H9 (cell line): ENCODE measurements around the gene RASA3. TPM values are rescaled to one million over a fixed set of nuclear protein-coding genes. Genes with fewer than 3 reads are reported as not detected.

ENCODE experiments used
- DNase-seq: peaks from one replicate; pipeline ENCODE4 v3.0.0-alpha.2; 2017
- H2AFZ ChIP-seq: one replicate; pipeline ENCODE4 v1.6.1; 2013; ENCODE audit warnings: mild to moderate bottlenecking, low read length, control low read depth, moderate library complexity
- H2AK5ac ChIP-seq: 2 replicates; pipeline ENCODE4 v1.6.1; 2013; ENCODE audit warnings: low read length, control low read depth, mixed read lengths; ENCODE audit not compliant: insufficient read length
- H2BK120ac ChIP-seq: one replicate; pipeline ENCODE4 v1.6.1; 2013; ENCODE audit warnings: low read depth, mild to moderate bottlenecking, low read length, control low read depth, inconsistent platforms; ENCODE audit not compliant: poor library complexity, severe bottlenecking
- H2BK12ac ChIP-seq: 2 replicates; pipeline ENCODE4 v1.6.1; 2013; ENCODE audit warnings: low read length, control low read depth, mixed read lengths, low read depth; ENCODE audit not compliant: insufficient read length
- H2BK15ac ChIP-seq: 2 replicates; pipeline ENCODE4 v1.6.1; 2013; ENCODE audit warnings: low read depth, low read length, control low read depth
- H2BK20ac ChIP-seq: one replicate; pipeline ENCODE4 v1.6.1; 2013; ENCODE audit warnings: low read depth, mild to moderate bottlenecking, low read length, control low read depth, inconsistent platforms; ENCODE audit not compliant: poor library complexity, severe bottlenecking
- H2BK5ac ChIP-seq: 2 replicates; pipeline ENCODE4 v1.6.1; 2013; ENCODE audit warnings: low read length, control low read depth, mixed read lengths; ENCODE audit not compliant: insufficient read length
- H3K14ac ChIP-seq: 2 replicates; pipeline ENCODE4 v1.6.1; 2013; ENCODE audit warnings: low read length, control low read depth; ENCODE audit not compliant: insufficient read depth
- H3K18ac ChIP-seq: 2 replicates; pipeline ENCODE4 v1.6.1; 2013; ENCODE audit warnings: low read depth, mild to moderate bottlenecking, mixed read lengths, low read length, control low read depth; ENCODE audit not compliant: insufficient read length
- H3K23ac ChIP-seq: 2 replicates; pipeline ENCODE4 v1.6.1; 2013; ENCODE audit warnings: low read length, control low read depth, mixed read lengths, low read depth; ENCODE audit not compliant: insufficient read length
- H3K23me2 ChIP-seq: 2 replicates; pipeline ENCODE4 v1.6.1; 2013; ENCODE audit warnings: low read depth, mild to moderate bottlenecking, mixed read lengths, low read length, control low read depth; ENCODE audit not compliant: insufficient read length, poor library complexity, severe bottlenecking
- H3K27ac ChIP-seq: 2 replicates; pipeline ENCODE4 v1.5.1; 2013; ENCODE audit warnings: low read length, control low read depth, mixed read lengths, low read depth; ENCODE audit not compliant: insufficient read length
- H3K27me3 ChIP-seq: 2 replicates; pipeline ENCODE4 v1.6.1; 2013; ENCODE audit warnings: low read length, control low read depth, inconsistent platforms; ENCODE audit not compliant: insufficient read depth
- H3K4ac ChIP-seq: 2 replicates; pipeline ENCODE4 v1.6.1; 2013; ENCODE audit warnings: low read depth, mild to moderate bottlenecking, control low read depth, inconsistent platforms, low read length, moderate library complexity
- H3K4me1 ChIP-seq: 2 replicates; pipeline ENCODE4 v1.6.1; 2013; ENCODE audit warnings: low read length, control low read depth, inconsistent platforms; ENCODE audit not compliant: insufficient read depth
- H3K4me2 ChIP-seq: 2 replicates; pipeline ENCODE4 v1.6.1; 2013; ENCODE audit warnings: low read length, control low read depth, mixed read lengths; ENCODE audit not compliant: insufficient read length, insufficient read depth
- H3K56ac ChIP-seq: 2 replicates; pipeline ENCODE4 v1.6.1; 2013; ENCODE audit warnings: low read depth, mild to moderate bottlenecking, mixed read lengths, low read length, control low read depth; ENCODE audit not compliant: insufficient read length
- H3K79me1 ChIP-seq: 2 replicates; pipeline ENCODE4 v1.6.1; 2013; ENCODE audit warnings: low read depth, mild to moderate bottlenecking, moderate library complexity, low read length, control low read depth, inconsistent platforms; ENCODE audit not compliant: insufficient read depth, poor library complexity, severe bottlenecking
- H3K79me2 ChIP-seq: 2 replicates; pipeline ENCODE4 v1.6.1; 2013; ENCODE audit warnings: low read length, control low read depth, inconsistent platforms; ENCODE audit not compliant: insufficient read depth
- H3K9ac ChIP-seq: 2 replicates; pipeline ENCODE4 v1.6.1; 2013; ENCODE audit warnings: low read length, control low read depth, mixed read lengths; ENCODE audit not compliant: insufficient read length; ENCODE audit errors: extremely low read depth
- H3K9me3 ChIP-seq: one replicate; pipeline ENCODE4 v1.6.1; 2013; ENCODE audit warnings: low read depth, low read length, inconsistent platforms; ENCODE audit not compliant: control insufficient read depth
- H3T11ph ChIP-seq: one replicate; pipeline ENCODE4 v1.6.1; 2013; ENCODE audit warnings: mild to moderate bottlenecking, low read length, control low read depth, inconsistent platforms
- H4K20me1 ChIP-seq: one replicate; pipeline ENCODE4 v1.6.1; 2013; ENCODE audit not compliant: control insufficient read depth, insufficient read length, insufficient read depth
- H4K5ac ChIP-seq: 2 replicates; pipeline ENCODE4 v1.6.1; 2013; ENCODE audit warnings: low read depth, mild to moderate bottlenecking, mixed read lengths, low read length, control low read depth; ENCODE audit not compliant: insufficient read length
- H4K8ac ChIP-seq: replicated peaks from 2 replicates; pipeline ENCODE4 v1.6.1; 2013; ENCODE audit warnings: low read length, control low read depth, mixed read lengths, low read depth; ENCODE audit not compliant: insufficient read length
- H4K91ac ChIP-seq: 2 replicates; pipeline ENCODE4 v1.6.1; 2013; ENCODE audit warnings: low read depth, mild to moderate bottlenecking, moderate library complexity, mixed read lengths, low read length, control low read depth; ENCODE audit not compliant: insufficient read length
- H3K27ac Mint-ChIP-seq, 3 experiments: 2 replicates in 2 of 3; 3 replicates in 1 of 3; pipeline ENCODE4 v1.8.0; 2020 to 2021; ENCODE audit warnings: mixed read lengths in 3 of 3, mild to moderate bottlenecking in 1 of 3, moderate library complexity in 1 of 3
- H3K27me3 Mint-ChIP-seq: 2 replicates; pipeline ENCODE4 v1.8.0; 2021; ENCODE audit warnings: low read depth, mild to moderate bottlenecking, moderate library complexity, mixed read lengths
- H3K36me3 Mint-ChIP-seq, 3 experiments: 2 replicates in 2 of 3; 3 replicates in 1 of 3; pipeline ENCODE4 v1.8.0; 2020 to 2021; ENCODE audit warnings: low read depth in 3 of 3, mixed read lengths in 3 of 3; ENCODE audit not compliant: insufficient read depth in 1 of 3
- H3K4me1 Mint-ChIP-seq, 2 experiments: 2 replicates each; pipeline ENCODE4 v1.8.0; 2020; ENCODE audit warnings: mixed read lengths in 2 of 2
- H3K4me3 Mint-ChIP-seq, 2 experiments: 2 replicates in 1 of 2; 3 replicates in 1 of 2; pipeline ENCODE4 v1.8.0; 2020 to 2021; ENCODE audit warnings: mild to moderate bottlenecking in 2 of 2, mixed read lengths in 2 of 2, moderate library complexity in 1 of 2
- H3K9me3 Mint-ChIP-seq, 2 experiments: 2 replicates in 1 of 2; 3 replicates in 1 of 2; pipeline ENCODE4 v1.8.0; 2020; ENCODE audit warnings: mild to moderate bottlenecking in 2 of 2, mixed read lengths in 2 of 2, moderate library complexity in 1 of 2
- CTCF ChIP-seq: fragments of 200-600 bp; sonication (generic); conservative IDR thresholded peaks from 3 replicates; pipeline ENCODE4 v1.8.0; 2021; ENCODE audit warnings: antibody characterized with exemption, mild to moderate bottlenecking
- WGBS: extraction: QIAGEN DNeasy Blood & Tissue Kit; methylation state at CpG from one replicate; pipeline ENCODE4 v1.1.7; 2013; ENCODE audit warnings: missing lambda C conversion rate, low lambda C conversion rate, mixed read lengths; ENCODE audit not compliant: insufficient read length; ENCODE audit errors: extremely low coverage; 5-methylcytosine and 5-hydroxymethylcytosine counted together
- total RNA-seq: library from RNA; stranded (reverse); gene quantifications from 2 replicates; pipeline ENCODE4 v1.2.1, GENCODE V29; 2021

RASA3 gene
- total RNA-seq, 1 experiment from 2014 or later = 12.3 TPM

DNA sequence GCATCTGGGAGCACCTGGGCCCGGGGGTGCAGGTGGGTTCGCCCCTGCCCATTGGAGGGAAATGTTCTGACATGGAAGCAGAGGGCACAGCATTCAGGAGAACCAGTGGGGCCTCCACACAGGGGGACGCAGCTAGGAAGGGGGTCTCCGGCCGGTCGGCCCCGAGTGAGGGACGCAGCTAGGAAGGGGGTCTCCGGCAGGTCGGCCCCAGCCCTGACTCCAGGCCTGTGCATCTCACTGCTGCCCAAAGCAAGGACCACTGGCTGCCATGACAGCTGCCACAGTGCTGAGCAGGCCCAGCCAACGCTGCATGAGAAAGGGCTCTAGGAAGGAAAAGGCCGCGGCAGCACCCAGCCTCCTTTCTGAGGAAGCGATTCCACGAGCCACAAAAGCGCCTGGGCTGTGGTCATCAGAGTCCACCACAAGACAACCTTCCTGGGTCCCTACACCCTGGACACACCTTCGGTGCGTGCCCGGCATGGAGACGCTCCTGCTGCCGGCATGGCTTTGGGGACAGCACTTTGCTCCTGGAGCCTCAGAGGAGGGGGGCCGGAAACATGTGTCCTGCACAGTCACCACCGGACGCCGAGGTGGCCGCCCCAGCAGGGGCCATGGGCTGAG, 9.7 kb downstream of the RASA3 start:
- H3K4me3 Mint-ChIP-seq = no peak overlapping the region
- no peaks in the 10 kb centered on the region; a peak in 1 of 5 replicates for H3K9me3 Mint-ChIP-seq
- no peak overlapping the region for H4K91ac ChIP-seq
- H3K18ac ChIP-seq = no peak overlapping the region
- no peak overlapping the region for H3K23ac ChIP-seq
- no peak overlapping the region for H3T11ph ChIP-seq
- H3K4me2 ChIP-seq = no peak overlapping the region
- no CpG with 5 or more reads among the region's 26 CpGs for WGBS
- no peak for TF ChIP-seq CTCF
- H2BK12ac ChIP-seq = no peak overlapping the region
- no peak overlapping the region for H2AFZ ChIP-seq
- H2BK5ac ChIP-seq = no peak overlapping the region
- peaks cover 7% of the 10 kb centered on the region; the same call in 1 of the 2 replicates for H3K79me2 ChIP-seq
- peaks cover 0 to 2% (median 0%) of the 10 kb centered on the region in 3 experiments; a peak in 2 of 7 replicates for H3K36me3 Mint-ChIP-seq
- H2BK15ac ChIP-seq = no peak overlapping the region
- no peaks in the 10 kb centered on the region for H3K23me2 ChIP-seq
- H3K27ac ChIP-seq = no peak overlapping the region
- H3K79me1 ChIP-seq = no peaks in the 10 kb centered on the region
- no peak overlapping the region for H2AK5ac ChIP-seq
- no peak overlapping the region for H2BK120ac ChIP-seq
- H3K9me3 ChIP-seq = no peaks in the 10 kb centered on the region
- no peak overlapping the region for H3K56ac ChIP-seq
- no peak for DNase-seq
- no peaks in the 10 kb centered on the region for H3K27me3 ChIP-seq
- H3K4me1 ChIP-seq = no peaks in the 10 kb centered on the region; the same call in 1 of the 2 replicates
- peaks cover 33 to 35% of the 10 kb centered on the region in 2 experiments for H3K4me1 Mint-ChIP-seq
- no peak overlapping the region; a peak in 1 of 7 replicates for H3K27ac Mint-ChIP-seq
- H3K27me3 Mint-ChIP-seq = no peaks in the 10 kb centered on the region; the same call in 1 of the 2 replicates
- no peaks in the 10 kb centered on the region for H4K20me1 ChIP-seq
- H2BK20ac ChIP-seq = no peak overlapping the region
- H4K5ac ChIP-seq = no peak overlapping the region
- H3K4ac ChIP-seq = no peak overlapping the region; the same call in 1 of the 2 replicates
- H4K8ac ChIP-seq = no peak overlapping the region
- 0 out of 2 replicates have a peak overlapping the region, but pooled peaks have one; percentile 2 for H3K14ac ChIP-seq
- no peak overlapping the region for H3K9ac ChIP-seq
